Measurements from ENCODE around the gene CRCP. TPM values are rescaled to one million over a fixed set of nuclear protein-coding genes. Genes with fewer than 3 reads are reported as not detected.
"Not testable (repeated sequence)": the region's sequence is repeated elsewhere in the genome, so short reads cannot be mapped to it uniquely, and the experiment has no call there.

The CRCP gene
- total RNA-seq, 4 donors from 2014 or later: 23.9 to 49.4 (median 41.8) TPM

DNA sequence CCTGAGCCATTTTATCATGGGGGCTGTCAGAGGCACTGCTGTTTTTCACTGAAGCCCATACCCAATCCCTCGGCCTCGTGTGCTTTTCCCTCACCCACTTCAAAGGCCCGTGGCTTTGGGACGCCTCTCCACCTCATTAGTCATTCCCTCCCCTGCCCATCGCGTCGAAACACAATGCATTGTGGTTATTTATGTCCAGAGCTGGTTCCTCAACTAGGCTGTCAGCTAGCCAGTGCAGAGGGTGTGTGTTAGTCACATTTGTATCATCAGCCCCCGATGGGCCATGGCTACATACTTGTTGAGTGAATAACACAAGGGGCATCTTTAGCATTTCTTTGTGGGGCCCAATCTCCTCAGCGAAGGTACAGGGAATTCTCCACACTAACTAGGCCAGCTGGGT is 3.8 kb upstream of the CRCP start:
- WGBS, 2 donors: 59 to 70% methylated on average over 9 of the region's 9 CpGs
- Histone ChIP-seq H3K27me3 (no peaks in the 10 kb centered on the region), H3K9me3 (no peaks in the 10 kb centered on the region), H3K27ac (no peak overlapping the region), H3K4me1 (peaks cover 0 to 11% (median 6%) of the 10 kb centered on the region in 4 donors), H3K36me3 (peaks cover 0 to 8% (median 0%) of the 10 kb centered on the region in 3 donors), H3K4me3 (no peak overlapping the region)
- no peak for DNase-seq (ENCODE audit: low spot score in 2 of 2)
- no peak for TF ChIP-seq EP300 (IDR thresholded peaks at IDR 0.05)

DNA sequence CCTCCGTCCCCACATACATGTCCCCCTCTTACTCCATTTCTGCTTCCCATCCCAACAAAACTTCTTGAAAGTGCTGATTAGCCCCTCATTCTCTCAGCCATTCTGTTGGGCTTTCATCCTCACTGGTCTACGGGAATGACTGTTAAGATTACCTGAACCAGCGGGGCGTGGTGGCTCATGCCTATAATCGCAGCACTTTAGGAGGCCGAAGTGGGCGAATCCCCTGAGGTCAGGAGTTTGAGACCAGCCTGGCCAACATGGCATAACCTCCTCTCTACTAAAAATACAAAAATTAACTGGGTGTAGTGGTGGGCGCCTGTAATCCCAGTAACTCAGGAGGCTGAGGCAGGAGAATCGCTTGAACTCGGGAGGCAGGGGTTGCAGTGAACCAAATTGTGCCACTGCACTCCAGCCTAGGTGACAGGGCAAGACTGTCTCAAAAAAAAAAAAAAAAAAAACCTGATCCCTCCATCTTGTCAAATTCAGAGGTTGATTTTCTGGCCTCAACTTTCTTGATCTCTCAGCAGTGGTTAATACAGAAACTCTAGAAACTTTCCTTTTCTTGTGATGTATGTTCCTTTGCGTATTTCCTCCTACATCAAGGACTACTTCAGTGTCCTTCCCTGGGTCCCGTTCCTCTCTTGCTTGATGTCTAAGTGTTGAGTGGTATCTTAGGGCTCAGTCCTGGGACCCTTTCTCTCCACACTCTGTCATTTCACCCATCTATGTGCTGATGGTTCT is 2.2 kb downstream of the CRCP start:
- H3K27ac ChIP-seq; H3K36me3 ChIP-seq; H3K9me3 ChIP-seq; DNase-seq (ENCODE audit: low spot score in 2 of 2); H3K4me3 ChIP-seq; H3K27me3 ChIP-seq: not testable (repeated sequence)
- H3K4me1 ChIP-seq: peaks cover 0 to 47% (median 9%) of the 10 kb centered on the region in 4 donors
- 92 to 95% methylated on average over 12 of the region's 12 CpGs for WGBS, 2 donors

DNA sequence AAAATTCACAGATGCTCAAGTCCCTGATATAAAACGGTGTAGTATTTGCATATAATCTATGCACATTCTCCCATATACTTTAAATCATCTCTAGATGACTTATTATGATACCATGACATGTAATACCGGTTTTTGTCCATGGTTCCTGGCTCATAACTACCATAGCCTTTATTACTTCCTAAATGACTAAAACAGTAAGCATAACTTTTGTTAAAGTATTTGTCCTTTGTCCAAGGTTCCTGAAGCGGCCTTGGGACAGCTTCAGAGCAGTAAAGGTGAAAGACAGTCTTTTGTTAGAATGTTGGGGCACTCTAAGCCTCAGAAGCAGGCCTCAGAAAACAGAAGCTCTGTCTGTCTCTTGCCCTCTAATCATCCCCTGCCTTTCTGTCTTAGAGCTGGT is 4.0 kb downstream of the CRCP start:
- Histone ChIP-seq H3K27ac (peak overlapping the region in 1 of 4 donors; percentile 13), H3K4me1 (peaks cover 0 to 47% (median 9%) of the 10 kb centered on the region in 4 donors), H3K9me3 (no peaks in the 10 kb centered on the region), H3K36me3 (peaks cover 0 to 9% (median 0%) of the 10 kb centered on the region in 3 donors), H3K4me3 (no peak overlapping the region), H3K27me3 (no peaks in the 10 kb centered on the region)
- TF ChIP-seq EP300 (IDR thresholded peaks at IDR 0.05): no peak
- TF ChIP-seq POLR2A (IDR thresholded peaks at IDR 0.05): no peak
- TF ChIP-seq, protein P1, sequence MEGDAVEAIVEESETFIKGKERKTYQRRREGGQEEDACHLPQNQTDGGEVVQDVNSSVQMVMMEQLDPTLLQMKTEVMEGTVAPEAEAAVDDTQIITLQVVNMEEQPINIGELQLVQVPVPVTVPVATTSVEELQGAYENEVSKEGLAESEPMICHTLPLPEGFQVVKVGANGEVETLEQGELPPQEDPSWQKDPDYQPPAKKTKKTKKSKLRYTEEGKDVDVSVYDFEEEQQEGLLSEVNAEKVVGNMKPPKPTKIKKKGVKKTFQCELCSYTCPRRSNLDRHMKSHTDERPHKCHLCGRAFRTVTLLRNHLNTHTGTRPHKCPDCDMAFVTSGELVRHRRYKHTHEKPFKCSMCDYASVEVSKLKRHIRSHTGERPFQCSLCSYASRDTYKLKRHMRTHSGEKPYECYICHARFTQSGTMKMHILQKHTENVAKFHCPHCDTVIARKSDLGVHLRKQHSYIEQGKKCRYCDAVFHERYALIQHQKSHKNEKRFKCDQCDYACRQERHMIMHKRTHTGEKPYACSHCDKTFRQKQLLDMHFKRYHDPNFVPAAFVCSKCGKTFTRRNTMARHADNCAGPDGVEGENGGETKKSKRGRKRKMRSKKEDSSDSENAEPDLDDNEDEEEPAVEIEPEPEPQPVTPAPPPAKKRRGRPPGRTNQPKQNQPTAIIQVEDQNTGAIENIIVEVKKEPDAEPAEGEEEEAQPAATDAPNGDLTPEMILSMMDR (IDR thresholded peaks at IDR 0.05): no peak
- no peak for DNase-seq (ENCODE audit: low spot score in 2 of 2)
- 63 to 66% methylated on average over 3 of the region's 3 CpGs for WGBS, 2 donors

DNA sequence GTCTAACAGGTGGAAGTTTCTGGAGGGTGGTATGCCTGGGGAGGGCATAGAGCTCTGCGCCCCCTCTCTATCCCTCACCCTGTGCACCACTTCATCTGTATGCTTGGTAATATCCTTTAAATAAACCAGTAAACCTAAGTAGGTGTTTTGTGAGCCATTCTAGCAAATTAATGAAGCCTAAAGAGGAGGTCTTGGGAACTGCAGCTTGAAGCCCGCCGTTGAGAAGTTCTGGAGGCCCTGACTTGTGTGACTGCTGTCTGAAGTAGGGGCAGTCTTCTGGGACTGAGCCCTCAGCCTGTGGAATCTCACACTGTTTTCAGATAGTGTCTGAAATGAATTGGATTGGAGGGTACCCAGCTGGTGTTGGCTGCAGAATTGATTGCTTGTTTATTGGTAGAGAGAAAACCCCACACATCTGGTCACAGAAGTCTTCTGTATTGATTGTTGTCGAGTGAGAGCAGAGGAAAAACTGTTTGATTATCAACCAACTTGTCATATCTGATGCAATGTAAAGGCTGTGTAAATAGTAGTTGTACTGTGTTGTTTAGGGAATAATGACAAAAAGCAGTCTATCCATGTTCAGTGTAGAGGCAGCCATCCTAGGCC is 4.7 kb downstream of the CRCP start:
- H3K4me1 ChIP-seq: peaks cover 0 to 45% (median 7%) of the 10 kb centered on the region in 4 donors
- WGBS, 2 donors: 82 to 83% methylated on average over 4 of the region's 4 CpGs
- no peaks in the 10 kb centered on the region for H3K9me3 ChIP-seq
- peaks cover 0 to 9% (median 0%) of the 10 kb centered on the region in 3 donors for H3K36me3 ChIP-seq
- peak overlapping the region in 1 of 4 donors; percentile 13 for H3K27ac ChIP-seq
- H3K27me3 ChIP-seq: no peaks in the 10 kb centered on the region
- TF ChIP-seq EP300 (IDR thresholded peaks at IDR 0.05) (no peak), POLR2A (IDR thresholded peaks at IDR 0.05) (no peak)
- TF ChIP-seq, protein P1 (IDR thresholded peaks at IDR 0.05): no peak
- no peak overlapping the region for H3K4me3 ChIP-seq
- DNase-seq (ENCODE audit: low spot score in 2 of 2): no peak

GRCh38 chr7:66123175-66123528 is 8.5 kb downstream of the CRCP start:
- Histone ChIP-seq H3K36me3 (peaks cover 0 to 9% (median 0%) of the 10 kb centered on the region in 3 donors), H3K9me3 (no peaks in the 10 kb centered on the region), H3K4me3 (no peak overlapping the region), H3K27me3 (no peaks in the 10 kb centered on the region), H3K4me1 (peaks cover 0 to 45% (median 10%) of the 10 kb centered on the region in 4 donors), H3K27ac (no peak overlapping the region)
- no peak for TF ChIP-seq POLR2A (IDR thresholded peaks at IDR 0.05)
- no peak for DNase-seq (ENCODE audit: low spot score in 2 of 2)
- 94 to 98% methylated on average over 9 of the region's 9 CpGs for WGBS, 2 donors

GRCh38 chr7:66124569-66124861 is 9.9 kb downstream of the CRCP start:
- H3K36me3 ChIP-seq; DNase-seq (ENCODE audit: low spot score in 2 of 2); H3K27me3 ChIP-seq; H3K9me3 ChIP-seq; H3K4me3 ChIP-seq: not testable (repeated sequence)
- WGBS, 2 donors: 79 to 89% methylated on average over 5 of the region's 5 CpGs
- Histone ChIP-seq H3K4me1 (peaks cover 0 to 32% (median 10%) of the 10 kb centered on the region in 4 donors), H3K27ac (peak overlapping the region in 1 of 4 donors; percentile 72)

DNA sequence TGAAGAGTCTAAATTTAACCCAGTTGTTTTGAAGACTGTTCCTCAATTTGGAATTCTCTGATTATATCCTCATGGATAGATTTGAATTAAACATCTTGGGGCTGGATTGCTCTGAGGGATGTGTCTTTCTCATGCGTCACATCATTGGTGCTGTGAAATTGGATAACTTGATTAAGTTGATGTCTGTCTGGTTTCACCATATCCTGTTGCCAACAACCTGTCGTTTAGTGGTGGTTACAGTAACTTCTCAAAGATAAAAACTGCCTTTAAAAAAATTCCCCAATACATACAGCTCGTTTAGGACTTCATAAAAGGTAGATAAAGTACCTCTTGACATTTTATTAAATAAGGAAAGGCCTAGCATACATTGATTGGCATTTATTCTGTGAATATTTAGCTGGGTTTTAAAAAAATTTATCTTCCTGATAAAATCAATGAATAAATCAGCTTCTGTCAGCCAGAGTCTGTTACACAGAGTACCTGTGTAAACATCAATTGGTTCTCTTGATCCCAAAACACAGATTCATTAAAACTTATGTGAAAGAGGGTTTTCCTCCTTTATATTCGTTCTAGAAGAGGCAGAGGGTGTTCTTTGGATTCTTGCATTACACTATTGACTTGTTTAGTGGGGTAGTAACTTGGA is 10.5 kb downstream of the CRCP start:
- peaks cover 0 to 30% (median 10%) of the 10 kb centered on the region in 4 donors for H3K4me1 ChIP-seq
- peaks cover 0 to under 1% (median 0%) of the 10 kb centered on the region in 3 donors for H3K36me3 ChIP-seq
- H3K9me3 ChIP-seq: no peaks in the 10 kb centered on the region
- WGBS, 2 donors: 49 to 55% methylated on average over 4 of the region's 4 CpGs
- H3K27ac ChIP-seq: peak overlapping the region in 2 of 4 donors; percentile 11 to 72
- TF ChIP-seq, protein P1 (IDR thresholded peaks at IDR 0.05): no peak
- no peak for TF ChIP-seq POLR2A (IDR thresholded peaks at IDR 0.05)
- no peak for TF ChIP-seq EP300 (IDR thresholded peaks at IDR 0.05)
- H3K27me3 ChIP-seq: no peaks in the 10 kb centered on the region
- no peak for DNase-seq (ENCODE audit: low spot score in 2 of 2)
- H3K4me3 ChIP-seq: no peak overlapping the region

DNA sequence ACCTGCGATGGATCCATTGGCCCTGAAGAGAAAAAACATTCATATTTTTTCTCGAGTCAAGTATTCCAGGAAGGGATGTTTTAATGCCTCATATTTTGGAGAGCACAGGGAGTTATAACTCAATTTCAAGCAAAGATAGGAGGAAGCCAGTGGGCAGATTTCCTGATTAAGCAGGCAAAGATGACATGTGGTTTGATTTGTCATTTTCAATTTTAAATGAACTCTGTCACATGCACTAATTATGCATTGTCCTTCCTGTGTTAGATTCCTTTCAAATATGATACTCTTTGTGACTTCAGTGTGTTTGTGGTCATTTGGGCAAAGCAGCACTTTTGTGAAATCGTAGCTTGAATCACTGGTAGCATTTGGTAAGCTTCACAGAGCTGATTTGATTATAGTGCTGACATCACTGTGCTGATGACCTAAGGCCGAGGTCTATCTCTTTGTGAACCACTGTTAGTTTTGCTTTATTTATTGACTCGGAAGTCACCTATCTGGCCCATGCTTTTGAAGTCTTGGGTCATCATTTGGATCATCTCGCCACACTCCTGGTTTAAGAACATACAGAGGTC is 11.2 kb downstream of the CRCP start:
- H3K9me3 ChIP-seq; H3K27me3 ChIP-seq; H3K4me3 ChIP-seq; H3K36me3 ChIP-seq; DNase-seq (ENCODE audit: low spot score in 2 of 2): not testable (repeated sequence)
- WGBS, 2 donors: 62 to 72% methylated on average over 6 of the region's 6 CpGs
- Histone ChIP-seq H3K4me1 (peaks cover 0 to 30% (median 10%) of the 10 kb centered on the region in 4 donors), H3K27ac (peak overlapping the region in 2 of 4 donors; percentile 11 to 72)

DNA sequence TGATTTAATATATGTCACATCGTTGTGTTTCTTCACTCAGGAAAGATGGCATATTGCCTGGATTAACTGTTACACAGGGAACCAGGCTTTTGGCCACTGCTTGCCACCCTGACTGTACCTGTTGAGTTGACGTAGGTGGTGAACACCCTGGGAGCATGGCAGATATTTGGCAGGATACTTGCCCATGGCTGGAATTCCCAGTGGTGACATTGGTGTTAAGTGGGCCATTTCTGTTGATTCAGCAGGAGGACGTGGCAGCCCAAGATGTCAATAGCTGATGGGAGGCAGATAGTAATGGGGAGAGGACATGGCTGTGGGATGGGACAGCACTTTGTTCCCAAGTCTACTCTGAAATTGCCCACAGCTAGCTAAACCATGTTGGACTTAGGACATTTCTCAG is 12.5 kb downstream of the CRCP start:
- DNase-seq (ENCODE audit: low spot score in 2 of 2); H3K4me3 ChIP-seq; H3K27ac ChIP-seq; H3K9me3 ChIP-seq; H3K27me3 ChIP-seq: not testable (repeated sequence)
- WGBS, 2 donors: 83 to 84% methylated on average over 3 of the region's 3 CpGs
- peaks cover 0 to 21% (median 0%) of the 10 kb centered on the region in 3 donors for H3K36me3 ChIP-seq
- peaks cover 0 to 30% (median 10%) of the 10 kb centered on the region in 4 donors for H3K4me1 ChIP-seq
